HepG2 (cell line): ENCODE data around the gene POFUT1. TPM values are rescaled to one million over a fixed set of nuclear protein-coding genes. Genes with fewer than 3 reads are reported as not detected.

Experiments
- ADNP ChIP-seq: sonication (generic); formaldehyde crosslinking; IDR thresholded peaks from 2 replicates; pipeline ENCODE4 v1.4.0; 2020; ENCODE audit warnings: missing genetic modification reagents
- ARNT2 ChIP-seq: sonication (generic); formaldehyde crosslinking; IDR thresholded peaks from 2 replicates; pipeline ENCODE4 v1.8.0; 2022; ENCODE audit warnings: mild to moderate bottlenecking, low read depth, missing genetic modification reagents, moderate library complexity
- HNF4G ChIP-seq, 2 experiments: sonication (generic) in 1 of 2; formaldehyde crosslinking in 1 of 2; IDR thresholded peaks; 2 replicates each; pipeline versions ENCODE4 v1.4.0 to v1.6.1; 2011 to 2020; ENCODE audit warnings: borderline replicate concordance in 2 of 2, low read depth in 2 of 2, mild to moderate bottlenecking in 2 of 2, low read length in 1 of 2, missing genetic modification reagents in 1 of 2, moderate library complexity in 1 of 2
- POGZ ChIP-seq: sonication (generic); formaldehyde crosslinking; IDR thresholded peaks from 2 replicates; pipeline ENCODE4 v1.4.0; 2020; ENCODE audit warnings: mild to moderate bottlenecking, missing genetic modification reagents
- SALL1 ChIP-seq: sonication (generic); formaldehyde crosslinking; IDR thresholded peaks from 2 replicates; pipeline ENCODE4 v1.8.0; 2022; ENCODE audit warnings: mild to moderate bottlenecking, missing genetic modification reagents
- TBX2 ChIP-seq: sonication (generic); formaldehyde crosslinking; IDR thresholded peaks from 2 replicates; pipeline ENCODE4 v1.5.0; 2020; ENCODE audit warnings: missing genetic modification reagents, mild to moderate bottlenecking, borderline replicate concordance
- TEAD3 ChIP-seq: optimal IDR thresholded peaks from 2 replicates; pipeline ENCODE3; 2016; ENCODE audit warnings: borderline replicate concordance
- WIZ ChIP-seq: sonication (generic); formaldehyde crosslinking; IDR thresholded peaks from 2 replicates; pipeline ENCODE4 v1.5.1; 2020; ENCODE audit warnings: mild to moderate bottlenecking, missing genetic modification reagents
- ZBTB4 ChIP-seq: sonication (generic); formaldehyde crosslinking; IDR thresholded peaks from 2 replicates; pipeline ENCODE4 v1.4.0; 2020; ENCODE audit warnings: missing genetic modification reagents, mild to moderate bottlenecking, borderline replicate concordance
- ZEB1 ChIP-seq: IDR thresholded peaks from 2 replicates; pipeline ENCODE4 v1.6.1; 2012; ENCODE audit warnings: mild to moderate bottlenecking, low read depth, inconsistent platforms; ENCODE audit not compliant: insufficient replicate concordance
- ZFP91 ChIP-seq: sonication (generic); formaldehyde crosslinking; IDR thresholded peaks from 2 replicates; pipeline ENCODE4 v1.9.0; 2022; ENCODE audit warnings: missing genetic modification reagents, mild to moderate bottlenecking, borderline replicate concordance
- ZNF101 ChIP-seq: sonication (generic); formaldehyde crosslinking; IDR thresholded peaks from 2 replicates; pipeline ENCODE4 v1.4.0; 2020; ENCODE audit warnings: mild to moderate bottlenecking, low read depth, missing genetic modification reagents, borderline replicate concordance
- ZNF24 ChIP-seq: fragments of 450-650 bp; IDR thresholded peaks from 2 replicates; pipeline ENCODE4 v1.6.1; 2017; ENCODE audit warnings: antibody characterized with exemption, mild to moderate bottlenecking
- ZNF281 ChIP-seq: sonication (generic); formaldehyde crosslinking; IDR thresholded peaks from 2 replicates; pipeline ENCODE4 v1.4.0; 2020; ENCODE audit warnings: missing genetic modification reagents, borderline replicate concordance
- ZNF296 ChIP-seq: sonication (generic); formaldehyde crosslinking; conservative IDR thresholded peaks from 2 replicates; pipeline ENCODE4 v1.5.0; 2020; ENCODE audit warnings: mild to moderate bottlenecking, missing genetic modification reagents
- ZNF556 ChIP-seq: sonication (generic); formaldehyde crosslinking; IDR thresholded peaks from 2 replicates; pipeline ENCODE4 v1.4.0; 2020; ENCODE audit warnings: mild to moderate bottlenecking, missing genetic modification reagents, borderline replicate concordance
- ZNF563 ChIP-seq: sonication (generic); formaldehyde crosslinking; IDR thresholded peaks from 2 replicates; pipeline ENCODE4 v1.8.0; 2022; ENCODE audit warnings: mild to moderate bottlenecking, moderate library complexity, missing genetic modification reagents
- ZNF800 ChIP-seq: sonication (generic); formaldehyde crosslinking; IDR thresholded peaks from 2 replicates; pipeline ENCODE4 v1.4.0; 2020; ENCODE audit warnings: missing genetic modification reagents
- ZNF891 ChIP-seq: sonication (generic); formaldehyde crosslinking; IDR thresholded peaks from 2 replicates; pipeline ENCODE4 v1.5.0; 2020; ENCODE audit warnings: mild to moderate bottlenecking, missing genetic modification reagents
- polyA plus RNA-seq, 8 experiments: library from polyadenylated mRNA; depleted of rRNA in 3 of 8; stranded (reverse) in 7 of 8; unstranded in 1 of 8; fragments of >200 nt; fragmentation: Illumina TruSeq in 4 of 8; extraction: Trizol in 4 of 8; gene quantifications; 2 replicates each; pipeline versions ENCODE4 v1.2.1 to v1.2.3, GENCODE V29; 2011 to 2016; ENCODE audit warnings: low read depth in 4 of 8, missing spikeins in 1 of 8, mixed read lengths in 1 of 8; ENCODE audit not compliant: insufficient read depth in 1 of 8
- total RNA-seq, 5 experiments: library from RNA; depleted of rRNA; stranded (reverse); fragments of >200 nt; fragmentation: Illumina TruSeq; extraction: Trizol; gene quantifications; 2 replicates each; pipeline ENCODE4 v1.2.3, GENCODE V29; 2016; ENCODE audit warnings: low read depth in 1 of 5

POFUT1 gene
- total and polyA plus RNA-seq, 2 of the 13 experiments (the other 11 are each of a cell fraction or from before 2014, with no cell fraction given): 35.5 to 58.3 TPM

GRCh38 chr20:32235331-32236047 lies 27.8 kb downstream of the POFUT1 start (continued):
- TF ChIP-seq ZNF800 (CRISPR knock-in tag) (no peak), HNF4G (IDR thresholded peaks at IDR 0.05; ENCODE audit: borderline replicate concordance, low read depth, low read length) (peak; percentile 81), HNF4G (CRISPR knock-in tag; IDR thresholded peaks at IDR 0.05; ENCODE audit: borderline replicate concordance, low read depth) (peak; percentile 82; the same call in 1 of the 2 replicates), ZFP91 (no peak), ZNF556 (peak; percentile 52; the same call in 1 of the 2 replicates), WIZ (CRISPR knock-in tag) (no peak), ZNF281 (CRISPR knock-in tag) (no peak), ZEB1 (peak; percentile 87), POGZ (CRISPR knock-in tag) (no peak; the same call in 1 of the 2 replicates), ZBTB4 (0 out of 2 replicates have a peak, but pooled peaks have one; percentile 36), ZNF101 (CRISPR knock-in tag) (no peak), ZNF296 (CRISPR knock-in tag) (no peak), TEAD3 (peak; percentile 58), TBX2 (CRISPR knock-in tag) (peak; percentile 89), ZNF891 (CRISPR knock-in tag) (peak; percentile 49; the same call in 1 of the 2 replicates), ADNP (CRISPR knock-in tag) (no peak), ZNF24 (no peak), ZNF563 (CRISPR knock-in tag) (no peak), ARNT2 (no peak), SALL1 (CRISPR knock-in tag) (peak; percentile 88)
